PC-3 (cell line): Measurements from ENCODE around the gene ATP5F1B.

Experiments
- EZH2 ChIP-seq: fragments of 300-600 bp; sonication (generic); IDR thresholded peaks from one replicate; pipeline ENCODE4 v1.6.1; 2017; ENCODE audit warnings: antibody characterized with exemption, mild to moderate bottlenecking, low read length; ENCODE audit not compliant: unreplicated experiment
- EZH2phosphoT487 ChIP-seq: fragments of 300-600 bp; sonication (generic); IDR thresholded peaks from 2 replicates; pipeline ENCODE4 v1.6.1; 2018; ENCODE audit warnings: mild to moderate bottlenecking, antibody characterized with exemption, low read length, borderline replicate concordance
- TF ChIP-seq, protein P1 (sequence below): fragments of 300-600 bp; sonication (generic); conservative IDR thresholded peaks from 2 replicates; pipeline ENCODE4 v1.5.1; 2017; ENCODE audit warnings: antibody characterized with exemption, low read depth, mild to moderate bottlenecking, low read length

GRCh38 chr12:56661979-56662638 lies 16.3 kb upstream of the ATP5F1B start:
- no peak for TF ChIP-seq EZH2phosphoT487
- no peak for TF ChIP-seq EZH2
- TF ChIP-seq, protein P1, sequence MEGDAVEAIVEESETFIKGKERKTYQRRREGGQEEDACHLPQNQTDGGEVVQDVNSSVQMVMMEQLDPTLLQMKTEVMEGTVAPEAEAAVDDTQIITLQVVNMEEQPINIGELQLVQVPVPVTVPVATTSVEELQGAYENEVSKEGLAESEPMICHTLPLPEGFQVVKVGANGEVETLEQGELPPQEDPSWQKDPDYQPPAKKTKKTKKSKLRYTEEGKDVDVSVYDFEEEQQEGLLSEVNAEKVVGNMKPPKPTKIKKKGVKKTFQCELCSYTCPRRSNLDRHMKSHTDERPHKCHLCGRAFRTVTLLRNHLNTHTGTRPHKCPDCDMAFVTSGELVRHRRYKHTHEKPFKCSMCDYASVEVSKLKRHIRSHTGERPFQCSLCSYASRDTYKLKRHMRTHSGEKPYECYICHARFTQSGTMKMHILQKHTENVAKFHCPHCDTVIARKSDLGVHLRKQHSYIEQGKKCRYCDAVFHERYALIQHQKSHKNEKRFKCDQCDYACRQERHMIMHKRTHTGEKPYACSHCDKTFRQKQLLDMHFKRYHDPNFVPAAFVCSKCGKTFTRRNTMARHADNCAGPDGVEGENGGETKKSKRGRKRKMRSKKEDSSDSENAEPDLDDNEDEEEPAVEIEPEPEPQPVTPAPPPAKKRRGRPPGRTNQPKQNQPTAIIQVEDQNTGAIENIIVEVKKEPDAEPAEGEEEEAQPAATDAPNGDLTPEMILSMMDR = no peak
